K562 (cell line): ENCODE results near the gene CCSAP. TPM values are rescaled to one million over a fixed set of nuclear protein-coding genes. Genes with fewer than 3 reads are reported as not detected.

Experiments
- ATAC-seq: fragments of 200-7000 bp; cut with Tn5 transposase; 3 replicates; pipeline ENCODE4 v1.9.1; 2020; ENCODE audit warnings: moderate library complexity
- BruUV-seq: library from RNA; stranded (reverse); fragments of 400-500 nt; replicated peaks from 2 replicates; lab custom pipeline; 2021; lab: Mats Ljungman, UMichigan
- CTCF ChIA-PET: fragments of 300-600 bp; formaldehyde crosslinking; extraction: SDS; loops from one replicate; lab custom pipeline; 2021; ENCODE audit warnings: low intra/inter-chr PET ratio; lab: Yijun Ruan, JAX
- POLR2A ChIA-PET: fragments of 300-600, 350-650 bp; sonication (Branson Sonifier 250); formaldehyde crosslinking; extraction: SDS; loops from one replicate; lab custom pipeline; 2021; ENCODE audit warnings: antibody characterized with exemption, inconsistent platforms; lab: Yijun Ruan, JAX
- DNase-seq, 4 experiments: peaks; one replicate each; pipeline versions ENCODE4 v3.0.0 to v3.0.0-alpha.2; 2011 to 2018; ENCODE audit warnings: low spot score in 3 of 4, mixed read lengths in 3 of 4; ENCODE audit errors: extremely low read depth in 1 of 4
- FAIRE-seq: peaks from 2 replicates; lab custom pipeline; 2011; peaks lifted over from hg19 to GRCh38; lab: Jason Lieb, UNC
- H2AFZ ChIP-seq: 2 replicates; pipeline ENCODE4 v1.6.0; 2011; ENCODE audit warnings: low read depth, low read length, control low read depth, inconsistent platforms
- H3K27ac ChIP-seq: fragments of 200-600 bp; 3 replicates; pipeline ENCODE4 v1.8.0; 2011; ENCODE audit warnings: low read depth, mild to moderate bottlenecking, control low read depth, inconsistent platforms, low read length, moderate library complexity, mixed read lengths; ENCODE audit errors: extremely low read depth
- H3K27me3 ChIP-seq, 2 experiments: fragments of 300-600 bp in 1 of 2; 2 replicates in 1 of 2; 3 replicates in 1 of 2; pipeline versions ENCODE4 v1.6.0 to v1.8.0; 2011; ENCODE audit warnings: inconsistent platforms in 2 of 2, low read length in 2 of 2, mild to moderate bottlenecking in 1 of 2, mixed read lengths in 1 of 2, moderate library complexity in 1 of 2; ENCODE audit not compliant: control insufficient read depth in 2 of 2, insufficient read depth in 2 of 2
- H3K36me3 ChIP-seq: fragments of 300-600 bp; 3 replicates; pipeline ENCODE4 v1.8.0; 2011; ENCODE audit warnings: mild to moderate bottlenecking, low read length, inconsistent platforms; ENCODE audit not compliant: control insufficient read depth, insufficient read depth
- H3K4me1 ChIP-seq, 2 experiments: fragments of 200-600 bp in 1 of 2; replicated peaks in 1 of 2; 2 replicates in 1 of 2; 3 replicates in 1 of 2; pipeline versions ENCODE4 v1.5.1 to v1.8.0; 2011; ENCODE audit warnings: inconsistent platforms in 2 of 2, low read length in 2 of 2, mild to moderate bottlenecking in 1 of 2, mixed read lengths in 1 of 2, moderate library complexity in 1 of 2; ENCODE audit not compliant: control insufficient read depth in 2 of 2, insufficient read depth in 2 of 2
- H3K4me2 ChIP-seq: 2 replicates; pipeline ENCODE4 v1.6.1; 2011; ENCODE audit warnings: low read length, control low read depth, inconsistent platforms, mixed read lengths; ENCODE audit not compliant: insufficient read depth
- H3K4me3 ChIP-seq: fragments of 200-600 bp; sonication (generic), shearing (Covaris generic); 2 replicates; pipeline ENCODE4 v1.5.1; 2016; ENCODE audit warnings: control low read depth, inconsistent platforms
- H3K79me2 ChIP-seq: fragments of 200-600 bp; 3 replicates; pipeline ENCODE4 v1.8.0; 2011; ENCODE audit warnings: low read length, inconsistent platforms; ENCODE audit not compliant: control insufficient read depth, insufficient read depth
- H3K9ac ChIP-seq, 2 experiments: 2 replicates each; pipeline versions ENCODE4 v1.6.0 to v1.6.1; 2011; ENCODE audit warnings: low read depth in 2 of 2, low read length in 2 of 2, control low read depth in 1 of 2, inconsistent platforms in 1 of 2, mild to moderate bottlenecking in 1 of 2, mixed read lengths in 1 of 2; ENCODE audit not compliant: insufficient read depth in 1 of 2
- H3K9me1 ChIP-seq: one replicate; pipeline ENCODE4 v1.6.0; 2011; ENCODE audit warnings: inconsistent platforms, mild to moderate bottlenecking, low read length, moderate library complexity; ENCODE audit not compliant: control insufficient read depth, insufficient read depth
- H3K9me3 ChIP-seq: replicated peaks from 2 replicates; pipeline ENCODE4 v1.5.1; 2011; ENCODE audit warnings: low read depth, low read length, inconsistent platforms; ENCODE audit not compliant: control insufficient read depth, insufficient read depth
- H4K20me1 ChIP-seq: replicated peaks from 2 replicates; pipeline ENCODE4 v1.6.1; 2011; ENCODE audit warnings: low read length, inconsistent platforms, mixed read lengths; ENCODE audit not compliant: control insufficient read depth, insufficient read depth
- MAFK ChIP-seq: IDR thresholded peaks from 2 replicates; pipeline ENCODE4 v1.6.1; 2011; ENCODE audit warnings: low read length, improper control_type of control experiment
- POLR2AphosphoS5 ChIP-seq: IDR thresholded peaks from 2 replicates; pipeline ENCODE4 v1.6.1; 2011; ENCODE audit warnings: mild to moderate bottlenecking, low read depth, low read length, moderate library complexity; ENCODE audit not compliant: control insufficient read depth, insufficient read depth
- SIN3B ChIP-seq: fragments of 450-650 bp; IDR thresholded peaks from 2 replicates; pipeline ENCODE4 v1.6.1; 2017; ENCODE audit warnings: low read depth, mild to moderate bottlenecking, moderate library complexity
- ZC3H4 ChIP-seq: sonication (generic); formaldehyde crosslinking; IDR thresholded peaks from 2 replicates; pipeline ENCODE4 v1.9.0; 2021; ENCODE audit warnings: missing genetic modification reagents, borderline replicate concordance
- ZNF780A ChIP-seq: fragments of 250-450 bp; sonication (Bioruptor Pico); IDR thresholded peaks from 2 replicates; pipeline ENCODE4 v1.5.0; 2021; ENCODE audit warnings: mild to moderate bottlenecking
- WGBS: fragments of 100-300 bp; shearing (Covaris generic); methylation state at CpG from one replicate; pipeline ENCODE4 v1.1.6; 2016; ENCODE audit warnings: low coverage, mixed read lengths; ENCODE audit not compliant: insufficient coverage; ENCODE audit errors: missing lambda C conversion rate; 5-methylcytosine and 5-hydroxymethylcytosine counted together
- in situ Hi-C: fragments of 300-500 bp; cut with MboI; formaldehyde crosslinking; loops from 4 replicates; pipeline ENCODE4 v1.15.0; 2018; ENCODE audit warnings: inconsistent platforms, mixed read lengths
- intact Hi-C: fragments of 100-400 bp; cut with micrococcal nuclease; formaldehyde crosslinking; loops from 2 replicates; pipeline ENCODE4 v1.14.2; 2022
- polyA plus RNA-seq, 8 experiments: library from polyadenylated mRNA; depleted of rRNA in 4 of 8; stranded (reverse) in 5 of 8; unstranded in 3 of 8; fragments of >200 nt; fragmentation: Nextera tagmentation in 2 of 8; fragmentation: Illumina TruSeq in 1 of 8; extraction: Ambion mirVana in 2 of 8; extraction: Trizol in 1 of 8; gene quantifications; 2 replicates each; pipeline versions ENCODE4 v1.2.1 to v1.2.3, GENCODE V29; 2011 to 2014; ENCODE audit warnings: inconsistent platforms in 1 of 8, missing spikeins in 1 of 8
- total RNA-seq, 7 experiments: library from RNA; depleted of rRNA in 6 of 7; stranded (reverse); fragments of >200 nt in 6 of 7; fragmentation: Illumina TruSeq in 2 of 7; extraction: Trizol in 2 of 7; gene quantifications; 2 replicates each; pipeline versions ENCODE4 v1.2.1 to v1.2.3, GENCODE V29; 2011 to 2021; ENCODE audit warnings: low replicate concordance in 1 of 7
- TF ChIP-seq, protein P1 (sequence below): fragments of 450-650 bp; formaldehyde crosslinking; IDR thresholded peaks from 2 replicates; pipeline ENCODE4 v1.4.0; 2022; ENCODE audit warnings: missing genetic modification characterization

CCSAP gene
- total and polyA plus RNA-seq, 9 of the 15 experiments (the other 6 are each of a cell fraction or from before 2014, with no cell fraction given) = 3.6 to 15.9 (median 9.5) TPM

DNA sequence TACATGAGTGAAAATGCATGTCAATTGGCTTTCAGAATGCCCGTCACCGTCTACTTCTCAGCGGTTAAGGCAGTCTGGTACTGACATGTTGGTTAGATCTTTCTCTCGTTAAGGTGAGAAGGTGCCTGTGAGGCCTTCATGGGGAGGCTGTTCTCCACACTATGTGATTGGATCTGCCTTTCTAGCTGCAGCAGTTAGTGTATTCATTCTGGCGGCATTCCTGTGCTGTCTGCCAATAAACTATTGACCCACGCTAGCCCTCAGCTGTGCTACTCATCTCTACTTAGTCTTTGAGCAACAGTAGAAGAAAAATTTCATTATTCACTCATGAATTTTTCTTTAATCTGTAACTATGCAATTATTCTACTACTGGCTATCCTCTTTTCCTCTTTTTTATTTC, 32.0 kb downstream of the CCSAP start:
- POLR2A ChIA-PET = interaction anchor here (1.0 to 1.1 kb wide), 2 partner anchors 14 to 19 kb away, joined by 4 read pairs; no protein-coding TSS in a partner anchor
- Histone ChIP-seq H3K9ac (no peak overlapping the region), H3K4me1 (no peaks in the 10 kb centered on the region), H3K79me2 (no peaks in the 10 kb centered on the region), H2AFZ (no peak overlapping the region), H4K20me1 (no peaks in the 10 kb centered on the region), H3K9me1 (no peaks in the 10 kb centered on the region), H3K36me3 (peaks cover 28% of the 10 kb centered on the region), H3K9me3 (no peaks in the 10 kb centered on the region), H3K27me3 (no peaks in the 10 kb centered on the region), H3K4me2 (no peak overlapping the region), H3K4me3 (no peak overlapping the region), H3K27ac (no peak overlapping the region)
- CTCF ChIA-PET = no interaction called here
- intact Hi-C loops (no loop called here), in situ Hi-C loops (no loop called here)
- TF ChIP-seq ZC3H4 = no peak
- no peak for TF ChIP-seq SIN3B
- TF ChIP-seq ZNF780A = no peak
- TF ChIP-seq, protein P1, sequence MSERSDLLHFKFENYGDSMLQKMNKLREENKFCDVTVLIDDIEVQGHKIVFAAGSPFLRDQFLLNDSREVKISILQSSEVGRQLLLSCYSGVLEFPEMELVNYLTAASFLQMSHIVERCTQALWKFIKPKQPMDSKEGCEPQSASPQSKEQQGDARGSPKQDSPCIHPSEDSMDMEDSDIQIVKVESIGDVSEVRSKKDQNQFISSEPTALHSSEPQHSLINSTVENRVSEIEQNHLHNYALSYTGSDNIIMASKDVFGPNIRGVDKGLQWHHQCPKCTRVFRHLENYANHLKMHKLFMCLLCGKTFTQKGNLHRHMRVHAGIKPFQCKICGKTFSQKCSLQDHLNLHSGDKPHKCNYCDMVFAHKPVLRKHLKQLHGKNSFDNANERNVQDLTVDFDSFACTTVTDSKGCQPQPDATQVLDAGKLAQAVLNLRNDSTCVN (CRISPR knock-in tag) = no peak
- no peak for TF ChIP-seq MAFK
- no peak for TF ChIP-seq POLR2AphosphoS5
- 91% methylated on average over 6 of the region's 6 CpGs for WGBS
- ATAC-seq (no peak), DNase-seq (no peak), FAIRE-seq (no peak)
- BruUV-seq = no TSS peak
